ENCODE measurements around the gene TECPR2. TPM values are rescaled to one million over a fixed set of nuclear protein-coding genes. Genes with fewer than 3 reads are reported as not detected.
A peak's percentile ranks its signal among the peaks of the same experiment; 100 is the strongest.

Gene TECPR2
- total and polyA plus RNA-seq, 2 of the 13 experiments (the other 11 are each of a cell fraction or from before 2014, with no cell fraction given), result 3.5 to 5.7 TPM

DNA sequence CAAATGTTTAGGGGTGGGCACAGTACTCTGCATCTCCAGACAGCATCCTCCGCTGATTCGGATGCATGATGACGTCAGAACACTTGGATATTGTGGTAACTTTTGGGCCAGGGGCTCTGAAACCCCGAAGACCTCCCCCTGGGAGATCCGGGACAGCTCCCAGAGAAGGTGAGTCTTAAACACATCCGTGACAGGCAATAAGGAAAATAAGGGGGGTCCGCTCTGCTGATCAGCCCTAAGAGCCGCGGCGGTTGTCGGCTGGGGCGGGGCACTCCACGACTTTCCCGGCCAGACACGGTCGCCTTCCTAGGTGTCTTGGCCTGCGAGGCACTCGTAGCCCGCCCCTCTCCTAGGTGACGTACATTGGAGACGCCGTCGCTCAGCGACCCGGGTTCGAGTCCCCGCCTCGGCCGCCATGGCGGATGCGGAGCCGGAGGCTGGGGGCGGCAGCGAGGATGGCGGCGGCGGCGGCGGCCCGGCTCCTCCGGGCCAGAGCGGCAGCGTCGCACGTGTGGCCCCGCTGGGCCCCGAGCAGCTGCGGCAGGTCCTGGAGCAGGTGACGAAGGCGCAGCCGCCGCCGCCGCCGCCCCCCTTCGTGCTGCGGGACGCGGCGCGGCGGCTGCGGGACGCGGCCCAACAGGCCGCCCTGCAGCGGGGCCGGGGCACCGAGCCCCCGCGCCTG, 43.2 kb upstream of the TECPR2 start, which contains the start of gene ZNF839 (continued):
- TF ChIP-seq, protein P1, sequence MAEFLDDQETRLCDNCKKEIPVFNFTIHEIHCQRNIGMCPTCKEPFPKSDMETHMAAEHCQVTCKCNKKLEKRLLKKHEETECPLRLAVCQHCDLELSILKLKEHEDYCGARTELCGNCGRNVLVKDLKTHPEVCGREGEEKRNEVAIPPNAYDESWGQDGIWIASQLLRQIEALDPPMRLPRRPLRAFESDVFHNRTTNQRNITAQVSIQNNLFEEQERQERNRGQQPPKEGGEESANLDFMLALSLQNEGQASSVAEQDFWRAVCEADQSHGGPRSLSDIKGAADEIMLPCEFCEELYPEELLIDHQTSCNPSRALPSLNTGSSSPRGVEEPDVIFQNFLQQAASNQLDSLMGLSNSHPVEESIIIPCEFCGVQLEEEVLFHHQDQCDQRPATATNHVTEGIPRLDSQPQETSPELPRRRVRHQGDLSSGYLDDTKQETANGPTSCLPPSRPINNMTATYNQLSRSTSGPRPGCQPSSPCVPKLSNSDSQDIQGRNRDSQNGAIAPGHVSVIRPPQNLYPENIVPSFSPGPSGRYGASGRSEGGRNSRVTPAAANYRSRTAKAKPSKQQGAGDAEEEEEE (CRISPR knock-in tag; IDR thresholded peaks at IDR 0.05; ENCODE audit: borderline replicate concordance), result no peak
- no peak for TF ChIP-seq ZNF460 (CRISPR knock-in tag; IDR thresholded peaks at IDR 0.05; ENCODE audit: borderline replicate concordance)
- no peak for TF ChIP-seq ZNF644 (CRISPR knock-in tag; IDR thresholded peaks at IDR 0.05; ENCODE audit: low read depth)
- 0 out of 2 replicates have a peak, but pooled peaks have one; percentile 19 for TF ChIP-seq ZNF768 (CRISPR knock-in tag; IDR thresholded peaks at IDR 0.05)
- TF ChIP-seq CCDC6 (CRISPR knock-in tag; IDR thresholded peaks at IDR 0.05), result no peak
- no peak for TF ChIP-seq ZNF124 (CRISPR knock-in tag; IDR thresholded peaks at IDR 0.05)
- TF ChIP-seq ZNF256 (CRISPR knock-in tag; conservative IDR thresholded peaks at IDR 0.05), result no peak

DNA sequence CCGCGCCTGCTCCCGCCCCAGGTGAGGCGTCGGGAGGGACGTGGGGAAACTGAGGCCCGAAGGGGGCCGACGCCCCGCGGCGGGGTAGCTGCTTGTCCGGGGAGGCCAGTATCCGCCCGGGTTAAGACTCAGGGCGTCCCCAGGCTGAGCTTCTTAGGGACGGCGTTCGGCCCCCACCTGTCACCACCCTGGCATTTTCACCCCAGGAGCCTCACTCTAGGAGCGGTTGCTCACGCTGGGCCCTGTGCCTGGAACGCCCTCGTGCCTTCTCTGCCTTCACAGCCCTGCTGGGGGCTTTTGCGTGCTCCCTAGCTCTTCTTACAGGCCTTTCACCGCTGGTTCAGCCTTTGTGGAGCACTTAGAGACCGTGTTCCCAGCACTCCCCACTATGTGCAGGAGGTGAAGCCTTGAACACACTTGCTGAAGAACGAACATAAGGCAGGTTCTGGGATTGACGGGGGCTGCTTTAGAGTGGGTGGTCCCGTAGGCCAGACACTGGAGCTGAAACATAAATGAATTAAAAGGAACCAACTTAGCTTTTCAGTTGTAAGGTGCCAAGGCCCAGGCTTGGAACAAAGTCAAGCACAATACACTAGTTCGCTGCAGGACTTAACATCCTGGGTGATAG, 42.6 kb upstream of the TECPR2 start:
- Histone ChIP-seq H2AFZ (ENCODE audit: low read length) (no peak overlapping the region), H3K4me3 (replicated peaks in 1 of 3; ENCODE audit: insufficient read depth in 1 of 3, low read depth in 2 of 3, low read length in 3 of 3) (peak overlapping the region; percentile 72 to 85 (median 74)), H3K27ac (ENCODE audit: extremely low read length, insufficient read depth, low read length) (peak overlapping the region; percentile 96), H3K4me1 (ENCODE audit: insufficient read depth, low read length) (peaks cover 65% of the 10 kb centered on the region), H3K9me3 (ENCODE audit: low read length) (no peaks in the 10 kb centered on the region), H3K4me2 (ENCODE audit: low read depth, low read length) (peak overlapping the region; percentile 96), H4K20me1 (ENCODE audit: insufficient read depth, low read length) (no peaks in the 10 kb centered on the region), H3K9ac (ENCODE audit: insufficient read depth, low read depth, low read length) (peak overlapping the region; percentile 98), H3K79me2 (ENCODE audit: insufficient read depth, low read length) (peaks cover 7% of the 10 kb centered on the region), H3K36me3 (replicated peaks in 1 of 2; ENCODE audit: control insufficient read depth in 1 of 2, insufficient read depth in 2 of 2, low read length in 2 of 2) (no peaks in the 10 kb centered on the region), H3K27me3 (ENCODE audit: control insufficient read depth in 1 of 2, insufficient read depth in 2 of 2, low read length in 2 of 2) (no peaks in the 10 kb centered on the region; a peak in 1 of 5 replicates)
- no peak for DNase-seq (ENCODE audit: low spot score)
- no peak for FAIRE-seq
- intact Hi-C loops (cut with micrococcal nuclease; ENCODE audit: unreplicated experiment) (loop anchor here (5.0 kb wide), 2 partner anchors 272 to 358 kb away; partner anchors contain the start of genes DYNC1H1 and RCOR1), in situ Hi-C loops (cut with HindIII; ENCODE audit: extremely low pct_ligation_motif_present, low pct_unique_long_range_greater_than_20kb) (no loop called here)
- 0% methylated on average over 12 of the region's 30 CpGs for WGBS (ENCODE audit: low lambda C conversion rate)
- ChIA-PET POLR2A (interaction anchor here (0.5 to 2.9 kb wide), 8 partner anchors 12 to 613 kb away, joined by 3 to 14 read pairs (median 6); partner anchors contain the start of genes CINP, MOK and TECPR2), CTCF (ENCODE audit: low intra/inter-chr PET ratio, low total read pairs) (no interaction called here)
- no peak for ATAC-seq
- BruUV-seq (replicated peaks), result no TSS peak
- TF ChIP-seq ZNF792 (CRISPR knock-in tag; IDR thresholded peaks at IDR 0.05) (no peak), CBX2 (IDR thresholded peaks at IDR 0.05; ENCODE audit: low read depth, low read length) (no peak), CBX2 (CRISPR knock-in tag; IDR thresholded peaks at IDR 0.05; ENCODE audit: low read depth) (no peak), RBFOX2 (IDR thresholded peaks at IDR 0.05; ENCODE audit: low read depth, low read length) (peak; percentile 85), ZNF839 (CRISPR knock-in tag; IDR thresholded peaks at IDR 0.05; ENCODE audit: borderline replicate concordance) (no peak), SALL2 (CRISPR knock-in tag; IDR thresholded peaks at IDR 0.05) (peak; percentile 14; the same call in 1 of the 2 replicates), ZNF75D (CRISPR knock-in tag; IDR thresholded peaks at IDR 0.05; ENCODE audit: borderline replicate concordance) (0 out of 2 replicates have a peak, but pooled peaks have one; percentile 24), SYNCRIP (IDR thresholded peaks at IDR 0.05; ENCODE audit: insufficient read depth, low read depth, low read length) (no peak), SMAD1 (CRISPR knock-in tag; IDR thresholded peaks at IDR 0.05; ENCODE audit: borderline replicate concordance, low read depth) (0 out of 2 replicates have a peak, but pooled peaks have one; percentile 24), ZNF383 (CRISPR knock-in tag; IDR thresholded peaks at IDR 0.05; ENCODE audit: borderline replicate concordance) (no peak), KAT7 (CRISPR knock-in tag; IDR thresholded peaks at IDR 0.05; ENCODE audit: borderline replicate concordance) (no peak), HNRNPK (IDR thresholded peaks at IDR 0.05; ENCODE audit: low read depth, low read length, poor library complexity, severe bottlenecking) (no peak), ZNF232 (CRISPR knock-in tag; IDR thresholded peaks at IDR 0.05; ENCODE audit: borderline replicate concordance) (0 out of 2 replicates have a peak, but pooled peaks have one; percentile 44), BRD4 (CRISPR knock-in tag; IDR thresholded peaks at IDR 0.05) (0 out of 2 replicates have a peak, but pooled peaks have one; percentile 80)
